ENCODE measurements around the gene ZFP36L2. TPM values are rescaled to one million over a fixed set of nuclear protein-coding genes. Genes with fewer than 3 reads are reported as not detected.

ZFP36L2 gene
- total and polyA plus RNA-seq, 10 donors, result 72.4 to 223 (median 119) TPM

DNA sequence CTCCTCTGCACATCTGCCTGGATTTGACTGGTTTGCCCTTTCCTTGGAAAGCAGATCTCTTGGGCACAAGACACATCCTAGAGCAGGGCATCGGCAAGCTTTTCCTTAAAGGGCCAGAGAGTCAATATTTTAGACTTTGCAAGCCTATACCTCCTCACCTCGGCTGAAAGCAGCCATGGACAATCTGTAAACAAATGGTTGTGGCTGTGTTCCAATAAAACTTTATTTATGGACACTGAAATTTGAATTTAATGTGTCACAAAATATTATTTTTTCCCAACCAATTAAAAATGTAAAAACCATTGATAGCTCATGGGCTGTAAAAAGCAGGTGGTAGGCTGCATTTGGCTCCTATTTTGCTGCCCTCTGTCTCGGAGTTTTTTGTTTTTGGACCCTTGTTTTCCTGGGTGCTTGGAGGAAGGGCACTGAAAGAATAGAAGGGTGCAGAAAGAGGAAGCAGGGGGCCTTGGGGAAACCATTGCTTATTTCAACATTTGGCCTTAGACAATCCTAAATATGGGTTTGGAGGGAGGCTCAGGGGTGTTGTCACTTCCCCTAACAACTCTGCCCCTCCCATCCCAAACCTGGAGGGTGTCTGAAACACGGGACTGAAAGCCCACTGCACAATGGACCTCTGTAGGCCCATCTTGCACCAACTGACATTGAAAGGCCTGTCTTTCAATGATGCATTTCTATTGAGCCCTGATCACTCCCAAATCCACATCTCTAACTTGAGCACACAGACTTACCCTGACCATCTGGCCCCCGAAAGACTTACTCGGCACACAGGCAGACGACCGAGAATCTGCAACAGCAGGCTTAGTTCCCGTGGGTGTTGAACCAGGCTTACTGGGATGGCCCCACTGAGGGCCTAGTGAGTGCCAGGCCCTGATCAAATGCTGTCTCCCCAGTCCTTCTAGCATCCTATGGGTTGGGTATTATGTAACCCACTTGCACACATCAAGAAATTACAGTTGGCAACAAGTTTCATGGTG lies 7.1 kb upstream of the ZFP36L2 start:
- 46 to 71% (median 60%) methylated on average over 9 of the region's 9 CpGs for WGBS, 5 donors
- no peaks in the 10 kb centered on the region for H3K27me3 ChIP-seq (replicated peaks in 1 of 7)
- intact Hi-C loops (cut with DNase I; ENCODE audit: low total_unique reads), result loop anchor here (5.0 kb wide), 1 partner anchor 254 kb away; no protein-coding TSS in a partner anchor
- H3K36me3 ChIP-seq, result peaks cover 0 to 27% (median 6%) of the 10 kb centered on the region in 6 donors
- H3K4me1 ChIP-seq, result peaks cover 20 to 94% (median 46%) of the 10 kb centered on the region in 6 donors
- no peaks in the 10 kb centered on the region for H3K9me3 ChIP-seq
- H3K27ac ChIP-seq, result peak overlapping the region in 7 of 8 donors; percentile 37 to 86 (median 61)
- no peak for DNase-seq
- peak overlapping the region in 1 of 8 donors; percentile 10 for H3K4me3 ChIP-seq
- TF ChIP-seq POLR2AphosphoS5 (IDR thresholded peaks at IDR 0.05), result no peak
- TF ChIP-seq, protein P1, sequence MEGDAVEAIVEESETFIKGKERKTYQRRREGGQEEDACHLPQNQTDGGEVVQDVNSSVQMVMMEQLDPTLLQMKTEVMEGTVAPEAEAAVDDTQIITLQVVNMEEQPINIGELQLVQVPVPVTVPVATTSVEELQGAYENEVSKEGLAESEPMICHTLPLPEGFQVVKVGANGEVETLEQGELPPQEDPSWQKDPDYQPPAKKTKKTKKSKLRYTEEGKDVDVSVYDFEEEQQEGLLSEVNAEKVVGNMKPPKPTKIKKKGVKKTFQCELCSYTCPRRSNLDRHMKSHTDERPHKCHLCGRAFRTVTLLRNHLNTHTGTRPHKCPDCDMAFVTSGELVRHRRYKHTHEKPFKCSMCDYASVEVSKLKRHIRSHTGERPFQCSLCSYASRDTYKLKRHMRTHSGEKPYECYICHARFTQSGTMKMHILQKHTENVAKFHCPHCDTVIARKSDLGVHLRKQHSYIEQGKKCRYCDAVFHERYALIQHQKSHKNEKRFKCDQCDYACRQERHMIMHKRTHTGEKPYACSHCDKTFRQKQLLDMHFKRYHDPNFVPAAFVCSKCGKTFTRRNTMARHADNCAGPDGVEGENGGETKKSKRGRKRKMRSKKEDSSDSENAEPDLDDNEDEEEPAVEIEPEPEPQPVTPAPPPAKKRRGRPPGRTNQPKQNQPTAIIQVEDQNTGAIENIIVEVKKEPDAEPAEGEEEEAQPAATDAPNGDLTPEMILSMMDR (IDR thresholded peaks at IDR 0.05 in 8 of 11, conservative IDR thresholded peaks at IDR 0.05 in 3 of 11), result no peak
- TF ChIP-seq POLR2A (IDR thresholded peaks at IDR 0.05), result no peak

DNA sequence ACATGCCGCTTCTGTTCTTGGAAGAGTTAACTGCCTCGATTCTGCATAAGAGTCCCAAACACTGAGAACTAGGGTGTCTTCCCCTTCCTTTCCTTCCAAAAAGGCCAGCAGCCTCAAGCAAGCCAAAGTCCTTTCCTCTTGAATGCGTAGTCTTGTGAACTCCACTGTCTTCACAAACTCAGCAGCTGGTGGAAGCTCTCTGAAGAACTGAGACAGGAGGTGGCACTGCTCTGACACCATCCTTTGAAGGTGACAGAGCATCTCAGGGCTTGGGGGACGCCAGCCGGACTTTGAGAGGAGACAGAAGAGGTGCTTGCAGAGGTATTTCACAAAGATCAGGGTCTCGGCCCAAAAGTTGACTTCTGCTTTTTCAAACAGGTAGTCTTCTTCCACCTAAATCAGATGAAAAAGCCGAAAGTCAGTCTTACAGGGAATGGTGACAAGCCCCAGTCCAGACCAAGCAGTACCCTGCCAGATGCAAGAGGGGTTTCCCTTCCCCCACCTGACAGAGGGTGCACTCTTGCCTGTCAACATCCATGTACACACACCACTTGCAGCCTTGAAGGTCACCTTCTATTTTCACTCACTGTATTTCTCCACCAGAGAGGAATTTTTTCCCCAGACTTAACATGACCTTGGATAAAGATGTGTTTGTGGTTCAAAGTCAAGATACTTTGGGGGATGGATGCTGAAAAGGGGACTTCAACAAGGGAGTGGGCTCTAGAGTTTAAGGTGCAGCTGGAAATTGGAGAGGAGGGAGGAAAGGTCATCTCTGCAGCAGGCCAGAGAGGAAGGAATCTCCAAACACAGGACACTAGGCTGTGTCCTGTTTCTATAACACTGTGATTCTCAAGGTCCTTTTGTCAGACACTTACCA lies 4.8 kb upstream of the ZFP36L2 start:
- TF ChIP-seq, protein P1 (IDR thresholded peaks at IDR 0.05 in 8 of 11, conservative IDR thresholded peaks at IDR 0.05 in 3 of 11), result no peak
- TF ChIP-seq POLR2AphosphoS5 (IDR thresholded peaks at IDR 0.05), result no peak
- TF ChIP-seq POLR2A (IDR thresholded peaks at IDR 0.05), result no peak
- Histone ChIP-seq H3K4me1 (peaks cover 24 to 88% (median 52%) of the 10 kb centered on the region in 6 donors), H3K27ac (peak overlapping the region in 5 of 8 donors; percentile 10 to 100 (median 99)), H3K4me3 (no peak overlapping the region), H3K36me3 (peaks cover 0 to 27% (median 6%) of the 10 kb centered on the region in 6 donors), H3K9me3 (no peaks in the 10 kb centered on the region), H3K27me3 (replicated peaks in 1 of 7) (no peaks in the 10 kb centered on the region)
- no peak for DNase-seq
- 84 to 93% (median 88%) methylated on average over 7 of the region's 7 CpGs for WGBS, 5 donors
- intact Hi-C loops (cut with DNase I; ENCODE audit: low total_unique reads), result loop anchor here (5.0 kb wide), 1 partner anchor 256 kb away; no protein-coding TSS in a partner anchor

DNA sequence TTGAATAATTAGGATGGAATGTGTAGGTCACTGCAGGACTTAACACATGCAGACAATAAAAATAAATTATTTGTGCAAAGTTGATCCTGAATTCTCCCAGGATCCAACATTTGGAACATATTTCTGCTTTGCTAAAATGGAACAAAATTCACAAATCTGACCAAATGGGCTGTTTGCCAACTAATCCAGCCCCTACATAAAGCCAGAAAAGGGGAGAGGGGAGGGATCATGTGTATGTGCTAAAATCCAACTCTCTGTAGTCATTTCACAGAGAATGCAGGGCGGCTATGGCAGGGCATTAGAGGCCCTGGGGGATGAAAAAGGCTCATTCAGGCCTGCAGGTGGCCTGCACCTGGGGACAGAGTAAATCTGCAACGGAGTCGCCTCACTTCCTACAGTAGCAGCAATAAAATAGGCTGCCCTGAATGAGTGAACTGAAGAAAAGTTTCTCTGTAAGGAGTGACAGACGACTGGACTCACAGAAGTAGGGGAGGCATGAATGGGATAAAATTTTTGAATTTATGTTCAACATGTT lies 4.0 kb upstream of the ZFP36L2 start:
- TF ChIP-seq, protein P1 (IDR thresholded peaks at IDR 0.05 in 8 of 11, conservative IDR thresholded peaks at IDR 0.05 in 3 of 11), result peak in 2 of 11 experiments; percentile 3 to 5
- no peak for TF ChIP-seq POLR2A (IDR thresholded peaks at IDR 0.05)
- Histone ChIP-seq H3K9me3 (no peaks in the 10 kb centered on the region), H3K36me3 (peaks cover 0 to 33% (median 6%) of the 10 kb centered on the region in 6 donors), H3K27me3 (replicated peaks in 1 of 7) (no peaks in the 10 kb centered on the region), H3K4me1 (peaks cover 24 to 81% (median 53%) of the 10 kb centered on the region in 6 donors), H3K4me3 (no peak overlapping the region), H3K27ac (peak overlapping the region in 5 of 8 donors; percentile 10 to 100 (median 99))
- WGBS, 5 donors, result 62 to 83% (median 72%) methylated on average over 4 of the region's 4 CpGs
- peak; percentile 59 for DNase-seq
- intact Hi-C loops (cut with DNase I; ENCODE audit: low total_unique reads), result loop anchor here (5.0 kb wide), 1 partner anchor 257 kb away; no protein-coding TSS in a partner anchor

Data from spleen (tissue), 11 donors.